ENCODE measurements around the gene PGD. TPM values are rescaled to one million over a fixed set of nuclear protein-coding genes. Genes with fewer than 3 reads are reported as not detected.
"Not testable (repeated sequence)": the region's sequence is repeated elsewhere in the genome, so short reads cannot be mapped to it uniquely, and the experiment has no call there.

Gene PGD
- total RNA-seq, 3 donors from 2014 or later: 82.2 to 105 (median 93.1) TPM

DNA sequence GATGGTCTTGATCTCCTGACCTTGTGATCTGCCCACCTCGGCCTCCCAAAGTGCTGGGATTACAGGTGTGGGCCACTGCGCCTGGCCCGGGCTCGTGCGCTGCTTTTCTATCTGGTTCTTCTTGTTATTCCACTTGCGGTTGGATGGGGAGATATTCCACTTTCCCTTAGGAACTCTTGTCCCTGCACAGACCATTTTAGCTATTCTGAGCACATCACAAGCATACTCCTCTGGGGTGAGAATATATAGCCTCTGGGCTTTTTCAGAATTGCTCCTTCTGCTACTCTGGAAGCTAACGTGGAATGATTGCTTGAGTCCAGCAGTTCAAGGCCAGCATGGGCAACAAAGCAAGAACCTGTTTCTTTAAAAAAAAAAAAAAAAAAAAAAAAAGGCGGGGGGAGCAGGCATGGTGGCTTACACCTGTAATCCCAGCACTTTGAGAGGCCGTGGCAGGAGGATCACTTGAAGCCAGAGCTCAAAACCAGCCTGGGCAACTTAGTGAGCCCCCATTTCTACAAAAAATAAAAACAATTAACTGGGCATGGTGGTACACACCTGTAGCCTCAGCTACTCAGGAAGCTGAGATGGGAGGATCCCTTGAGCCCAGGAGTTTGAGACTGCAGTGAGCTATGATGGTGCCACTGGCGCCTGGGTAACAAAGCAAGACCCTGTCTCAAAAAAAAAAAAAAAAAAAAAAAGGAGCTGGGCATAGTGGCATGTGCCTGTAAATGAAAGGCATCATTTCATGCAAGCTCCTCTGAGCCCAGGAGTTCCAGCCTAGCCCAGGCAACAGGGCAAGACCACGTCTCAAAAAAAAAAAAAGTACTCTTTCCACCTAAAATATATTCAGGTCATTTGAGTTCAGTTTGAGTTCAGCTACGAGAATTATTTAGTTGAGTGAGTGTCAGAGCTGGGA, 11.8 kb upstream of the PGD start:
- H3K4me3 Mint-ChIP-seq: no peak overlapping the region
- H3K36me3 Mint-ChIP-seq (ENCODE audit: insufficient read depth): peaks cover 3% of the 10 kb centered on the region
- peaks cover 10% of the 10 kb centered on the region for H3K4me1 Mint-ChIP-seq (ENCODE audit: low read depth)
- no peaks in the 10 kb centered on the region for H3K9me3 Mint-ChIP-seq
- no peak for DNase-seq
- H3K27me3 Mint-ChIP-seq (ENCODE audit: low read depth): no peaks in the 10 kb centered on the region
- ATAC-seq: no peak

DNA sequence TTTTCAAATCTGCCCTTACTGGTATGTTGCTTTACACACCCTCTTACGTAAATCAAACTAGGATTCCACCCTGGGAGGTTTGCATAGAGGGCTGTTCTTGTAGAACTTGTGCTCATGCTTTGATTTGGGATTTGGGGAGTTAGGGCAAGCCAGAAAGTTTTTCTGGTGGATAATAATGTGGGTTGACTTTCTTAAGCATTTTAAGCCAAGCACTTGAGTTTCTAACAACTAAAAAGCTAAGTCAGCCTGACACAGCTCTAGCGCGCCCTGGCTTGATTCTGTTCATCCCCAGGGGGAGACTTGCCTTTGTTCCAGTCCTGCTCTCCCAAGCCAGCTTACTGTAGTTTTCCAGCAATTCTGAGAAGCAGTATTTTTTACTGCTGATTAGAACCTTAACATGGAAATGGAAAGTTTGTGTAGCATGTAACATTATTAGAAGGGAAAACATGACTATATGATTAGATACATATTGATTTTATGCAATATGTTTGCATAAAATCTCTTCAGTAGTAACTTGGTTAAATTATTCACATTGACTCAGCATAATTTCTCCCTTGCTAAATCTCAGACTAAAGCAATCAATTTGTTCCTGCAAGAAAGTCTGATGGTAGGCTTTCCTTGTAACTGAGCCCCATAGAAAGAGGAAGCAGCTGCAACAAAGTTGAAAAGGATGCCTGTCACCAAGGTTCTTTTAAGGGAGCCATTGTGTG, 11.0 kb upstream of the PGD start:
- DNase-seq: no peak
- H3K27me3 Mint-ChIP-seq (ENCODE audit: low read depth): no peaks in the 10 kb centered on the region
- H3K4me3 Mint-ChIP-seq: no peak overlapping the region
- peaks cover 3% of the 10 kb centered on the region for H3K36me3 Mint-ChIP-seq (ENCODE audit: insufficient read depth)
- H3K9me3 Mint-ChIP-seq: no peaks in the 10 kb centered on the region
- ATAC-seq: no peak
- H3K4me1 Mint-ChIP-seq (ENCODE audit: low read depth): peaks cover 10% of the 10 kb centered on the region

DNA sequence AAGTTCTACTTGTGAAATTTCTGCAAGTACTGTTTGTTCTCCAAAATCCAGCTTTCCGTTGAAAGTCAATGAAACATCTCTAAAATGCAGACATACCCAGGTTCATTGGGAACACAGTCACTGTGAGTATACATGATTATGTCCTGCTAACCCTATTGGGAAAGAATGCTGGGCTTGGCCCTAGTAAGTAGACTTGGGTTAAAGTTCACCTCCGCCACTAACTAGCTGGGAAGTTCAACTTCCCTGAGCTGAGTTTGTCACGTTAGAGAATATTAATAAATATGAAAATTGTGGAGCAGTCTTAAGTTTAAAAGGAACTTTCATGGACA, 10.5 kb upstream of the PGD start:
- Mint-ChIP-seq H3K36me3 (ENCODE audit: insufficient read depth) (peaks cover 2% of the 10 kb centered on the region), H3K9me3 (no peaks in the 10 kb centered on the region), H3K4me3 (no peak overlapping the region), H3K27me3 (ENCODE audit: low read depth) (no peaks in the 10 kb centered on the region), H3K4me1 (ENCODE audit: low read depth) (peaks cover 10% of the 10 kb centered on the region)
- DNase-seq (no peak), ATAC-seq (no peak)

DNA sequence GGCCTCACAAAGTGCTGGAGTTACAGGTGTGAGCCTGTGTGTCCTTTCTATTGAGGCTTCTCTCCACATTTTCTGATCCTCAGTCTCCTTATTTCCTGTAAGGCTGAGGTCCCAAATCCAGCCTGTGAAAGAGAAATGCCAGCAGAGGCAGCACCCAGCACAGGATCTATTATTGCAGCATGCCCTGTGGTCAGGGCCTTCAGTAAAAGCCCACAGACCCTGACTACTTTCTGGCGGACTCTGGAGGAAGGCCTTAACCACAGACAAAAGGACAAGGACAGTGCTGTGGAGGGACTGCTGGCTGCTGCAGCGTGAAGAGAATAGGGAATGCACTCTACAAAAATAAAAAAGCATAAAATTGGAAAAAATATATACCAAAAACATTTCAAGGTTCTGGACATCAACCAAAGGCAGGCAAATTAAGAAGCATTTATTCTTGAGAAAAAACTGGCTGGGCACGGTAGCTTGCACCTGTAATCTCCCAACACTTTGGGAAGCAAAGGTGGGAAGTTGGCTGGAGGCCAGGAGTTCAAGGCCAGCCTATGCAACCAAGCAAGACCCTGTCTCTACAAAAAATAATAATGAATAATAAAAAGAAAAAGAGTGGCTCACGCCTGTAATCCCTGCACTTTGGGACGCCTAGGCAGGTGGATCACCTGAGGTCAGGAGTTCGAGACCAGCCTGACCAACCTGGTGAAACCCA, 9.4 kb upstream of the PGD start:
- H3K4me1 Mint-ChIP-seq (ENCODE audit: low read depth): peaks cover 10% of the 10 kb centered on the region
- no peaks in the 10 kb centered on the region for H3K9me3 Mint-ChIP-seq
- ATAC-seq (no peak), DNase-seq (no peak)
- H3K4me3 Mint-ChIP-seq: no peak overlapping the region
- H3K27me3 Mint-ChIP-seq (ENCODE audit: low read depth): no peaks in the 10 kb centered on the region
- H3K36me3 Mint-ChIP-seq (ENCODE audit: insufficient read depth): no peaks in the 10 kb centered on the region

DNA sequence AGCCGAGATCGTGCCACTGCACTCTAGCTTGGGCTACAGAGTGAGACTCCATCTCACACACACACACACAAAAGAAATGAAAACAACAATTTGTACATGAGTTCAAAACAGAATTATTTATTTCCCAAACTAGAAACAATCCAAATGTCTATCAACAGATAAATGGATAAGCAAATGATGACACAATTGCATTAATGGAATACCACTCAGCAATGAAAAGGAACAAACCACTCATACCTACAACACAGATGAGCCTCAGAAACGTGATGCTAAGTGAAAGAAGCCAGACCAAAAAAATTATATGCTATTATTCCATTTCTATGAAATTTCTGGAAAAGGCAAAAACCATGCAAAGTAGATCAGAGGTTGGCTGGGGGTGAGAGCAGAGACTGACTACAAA, 2.0 kb upstream of the PGD start:
- DNase-seq (no peak), ATAC-seq (no peak)
- Mint-ChIP-seq H3K4me3 (no peak overlapping the region), H3K27me3 (ENCODE audit: low read depth) (no peaks in the 10 kb centered on the region), H3K4me1 (ENCODE audit: low read depth) (peaks cover 20% of the 10 kb centered on the region), H3K9me3 (no peaks in the 10 kb centered on the region), H3K36me3 (ENCODE audit: insufficient read depth) (peaks cover 1% of the 10 kb centered on the region)

DNA sequence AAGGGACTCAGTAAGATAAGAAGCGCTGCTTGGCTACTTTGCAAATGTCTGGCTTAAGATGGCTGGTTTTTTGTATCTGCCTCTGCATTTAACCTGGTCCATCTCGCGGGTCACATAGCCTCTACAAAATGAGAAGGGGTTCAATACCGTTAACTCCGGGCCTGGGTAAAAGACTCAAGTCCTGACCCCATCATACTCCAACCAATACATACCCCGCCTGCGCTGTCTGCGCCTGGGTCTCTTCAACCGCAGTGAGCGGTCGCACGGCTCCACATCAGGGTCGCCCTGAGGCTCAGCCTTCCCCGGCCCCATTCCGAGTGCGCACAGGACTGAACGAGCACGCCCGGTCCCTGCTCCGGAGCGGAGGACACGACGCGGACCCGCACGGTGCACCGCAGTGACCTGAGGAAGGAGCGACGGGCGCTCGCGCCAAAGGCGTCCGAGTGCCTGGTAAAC, 558 bp upstream of the PGD start:
- Mint-ChIP-seq H3K9me3 (no peaks in the 10 kb centered on the region), H3K36me3 (ENCODE audit: insufficient read depth) (peaks cover 5% of the 10 kb centered on the region), H3K4me3 (peak overlapping the region; percentile 90), H3K27me3 (ENCODE audit: low read depth) (no peaks in the 10 kb centered on the region), H3K4me1 (ENCODE audit: low read depth) (peaks cover 20% of the 10 kb centered on the region)
- ATAC-seq (peak in 1 of 2 donors; percentile 44), DNase-seq (no peak)

DNA sequence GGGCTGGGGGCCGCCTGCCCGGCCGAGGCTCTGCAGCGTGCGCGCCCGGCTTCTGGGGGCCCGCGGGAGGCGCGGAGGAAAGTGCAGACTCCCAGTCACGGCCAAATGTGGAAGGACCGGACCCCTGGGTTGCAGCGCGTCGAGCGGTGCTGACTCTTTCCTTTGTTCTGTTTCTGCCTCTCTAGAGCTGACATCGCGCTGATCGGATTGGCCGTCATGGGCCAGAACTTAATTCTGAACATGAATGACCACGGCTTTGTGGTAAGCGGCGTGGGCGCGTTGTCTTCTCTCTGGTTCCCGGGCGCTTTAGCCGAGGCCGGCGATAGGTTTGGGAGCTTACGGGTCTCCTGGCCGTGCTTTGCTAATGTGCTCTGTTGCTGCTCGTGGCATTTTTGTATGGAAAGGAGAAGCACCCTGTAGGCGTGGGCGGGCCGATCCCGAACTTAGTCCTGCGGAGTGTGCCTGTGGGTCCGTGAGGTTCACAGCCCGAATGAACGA, 629 bp downstream of the PGD start:
- Mint-ChIP-seq H3K9me3 (no peaks in the 10 kb centered on the region), H3K4me1 (ENCODE audit: low read depth) (peaks cover 23% of the 10 kb centered on the region), H3K27me3 (ENCODE audit: low read depth) (no peaks in the 10 kb centered on the region), H3K4me3 (peak overlapping the region; percentile 90), H3K36me3 (ENCODE audit: insufficient read depth) (peaks cover 14% of the 10 kb centered on the region)
- no peak for ATAC-seq
- no peak for DNase-seq

DNA sequence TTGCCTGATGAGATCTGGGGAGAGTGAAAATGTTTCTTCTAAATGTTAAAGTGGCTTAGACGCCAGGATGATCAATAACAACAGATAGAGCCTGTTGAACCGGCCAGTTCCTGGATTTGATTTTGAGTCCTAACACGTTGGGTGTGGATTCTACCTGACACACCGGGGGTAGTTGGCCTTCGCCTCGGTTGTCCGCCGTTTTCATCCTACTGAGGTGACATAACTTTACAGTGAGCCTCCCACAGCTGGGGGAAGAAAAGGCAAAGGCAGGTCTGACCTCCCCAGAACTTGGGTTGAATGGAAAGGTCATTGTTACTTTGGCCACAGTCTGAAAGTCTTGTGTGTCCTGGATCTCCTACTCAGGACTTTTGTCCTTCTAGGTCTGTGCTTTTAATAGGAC, 1.1 kb downstream of the PGD start:
- Mint-ChIP-seq H3K4me1 (ENCODE audit: low read depth) (peaks cover 23% of the 10 kb centered on the region), H3K4me3 (peak overlapping the region; percentile 90), H3K36me3 (ENCODE audit: insufficient read depth) (peaks cover 18% of the 10 kb centered on the region), H3K9me3 (no peaks in the 10 kb centered on the region), H3K27me3 (ENCODE audit: low read depth) (no peaks in the 10 kb centered on the region)
- no peak for ATAC-seq
- DNase-seq: no peak

DNA sequence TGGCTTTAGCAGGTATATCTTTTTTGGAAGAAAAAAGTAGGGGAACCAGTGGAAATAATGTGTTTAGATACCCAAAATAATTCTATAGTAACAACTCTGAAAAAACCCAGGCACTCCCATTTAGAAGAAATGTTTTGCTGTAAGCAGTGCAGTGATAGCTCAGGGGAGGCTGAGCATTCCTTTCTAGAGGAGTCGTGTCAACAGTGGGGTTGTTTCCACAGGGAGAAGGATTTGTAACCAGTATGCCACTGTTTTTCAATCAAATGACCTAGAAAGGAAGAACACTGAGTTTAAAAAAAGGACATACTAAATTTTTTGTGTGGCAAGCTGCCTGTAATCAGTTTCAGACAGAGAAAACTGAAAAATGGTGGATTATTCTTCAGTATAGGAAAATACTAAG, 2.4 kb downstream of the PGD start:
- H3K27me3 Mint-ChIP-seq (ENCODE audit: low read depth): no peaks in the 10 kb centered on the region
- no peak overlapping the region for H3K4me3 Mint-ChIP-seq
- no peak for ATAC-seq
- H3K36me3 Mint-ChIP-seq (ENCODE audit: insufficient read depth): peaks cover 18% of the 10 kb centered on the region
- no peaks in the 10 kb centered on the region for H3K9me3 Mint-ChIP-seq
- no peak for DNase-seq
- H3K4me1 Mint-ChIP-seq (ENCODE audit: low read depth): peaks cover 23% of the 10 kb centered on the region

DNA sequence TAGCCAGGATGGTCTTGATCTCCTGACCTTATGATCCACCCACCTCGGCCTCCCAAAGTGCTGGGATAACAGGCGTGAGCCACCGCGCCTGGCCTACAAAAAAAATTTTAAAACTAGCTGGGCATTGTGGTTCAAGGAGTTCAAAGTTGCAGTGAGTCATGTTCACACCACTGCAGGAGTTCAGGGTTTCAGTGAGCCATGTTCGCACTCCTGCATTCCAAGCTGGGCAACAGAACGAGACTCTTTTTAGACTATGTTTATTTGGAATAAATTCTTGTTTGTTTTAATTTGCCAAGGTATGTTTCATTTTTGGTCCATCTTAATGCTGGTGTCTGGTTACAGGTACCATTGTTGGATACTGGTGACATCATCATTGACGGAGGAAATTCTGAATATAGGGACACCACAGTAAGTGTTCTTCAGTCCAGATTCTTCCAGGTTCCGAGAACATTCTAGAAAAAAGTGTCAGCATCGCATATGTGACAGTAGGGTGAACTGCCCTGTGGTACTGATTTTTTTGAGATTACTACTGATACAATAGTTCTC, 3.9 kb downstream of the PGD start:
- Mint-ChIP-seq H3K4me1 (ENCODE audit: low read depth) (peaks cover 23% of the 10 kb centered on the region), H3K36me3 (ENCODE audit: insufficient read depth) (peaks cover 24% of the 10 kb centered on the region), H3K27me3 (ENCODE audit: low read depth) (no peaks in the 10 kb centered on the region), H3K9me3 (no peaks in the 10 kb centered on the region), H3K4me3 (no peak overlapping the region)
- ATAC-seq (no peak), DNase-seq (no peak)

DNA sequence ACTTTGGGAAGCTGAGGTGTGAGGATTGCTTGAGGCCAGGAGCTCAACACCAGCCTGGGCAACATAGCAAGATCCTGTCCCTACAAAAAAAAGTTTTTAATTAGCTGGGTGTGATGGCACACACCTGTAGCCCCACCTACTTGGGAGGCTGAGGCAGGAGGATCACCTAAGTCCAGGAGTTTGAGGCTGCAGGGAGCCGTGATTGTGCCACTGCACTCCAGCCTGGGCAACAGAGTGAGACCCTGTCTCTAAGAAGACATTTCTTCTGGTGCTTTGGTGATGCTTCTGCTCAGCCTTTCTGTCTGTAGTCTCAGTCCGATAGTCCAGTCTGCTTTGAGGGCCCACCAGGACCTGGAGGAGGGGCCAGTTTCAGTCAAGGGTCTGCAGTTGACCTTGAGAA, 8.3 kb downstream of the PGD start:
- no peak for ATAC-seq
- Mint-ChIP-seq H3K4me1 (ENCODE audit: low read depth) (peaks cover 2% of the 10 kb centered on the region), H3K36me3 (ENCODE audit: insufficient read depth) (peaks cover 42% of the 10 kb centered on the region), H3K4me3 (no peak overlapping the region), H3K27me3 (ENCODE audit: low read depth) (no peaks in the 10 kb centered on the region), H3K9me3 (no peaks in the 10 kb centered on the region)
- no peak for DNase-seq

DNA sequence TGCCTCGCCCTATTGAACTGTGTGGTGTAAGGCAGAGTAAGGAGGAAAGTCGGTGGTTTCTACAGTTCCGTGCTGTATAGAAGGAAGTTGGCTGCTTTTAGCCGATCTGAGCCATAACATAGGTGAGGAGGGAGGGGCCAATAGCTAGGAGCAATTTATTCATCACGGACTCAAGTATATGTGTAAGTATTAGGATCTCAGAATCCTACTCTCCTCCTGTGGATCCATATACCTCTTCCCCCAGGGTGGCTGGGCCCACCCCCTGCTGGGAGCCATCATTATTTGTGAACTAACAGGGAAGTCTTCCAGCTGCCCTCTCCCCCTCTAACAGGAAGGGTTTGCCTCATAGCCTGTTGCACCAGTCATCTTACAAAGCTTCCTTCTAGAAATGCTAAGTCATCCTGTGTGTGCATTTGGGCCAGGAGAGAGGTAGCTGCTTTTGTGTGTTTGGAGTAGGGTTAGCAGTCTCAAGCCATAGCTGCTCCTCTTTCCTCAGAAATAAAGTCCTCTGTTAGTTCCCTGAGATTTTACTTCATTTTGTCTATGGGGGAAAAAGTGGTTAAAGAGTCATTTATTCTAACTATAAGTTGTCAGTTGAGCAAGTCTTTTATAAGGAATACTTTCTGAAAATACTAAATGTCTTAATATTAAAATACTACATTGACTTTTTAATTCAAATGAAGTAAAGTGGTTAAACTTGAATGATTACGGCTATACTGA, 16.5 kb downstream of the PGD start:
- peaks cover 6% of the 10 kb centered on the region for H3K4me1 Mint-ChIP-seq (ENCODE audit: low read depth)
- no peaks in the 10 kb centered on the region for H3K9me3 Mint-ChIP-seq
- H3K27me3 Mint-ChIP-seq (ENCODE audit: low read depth): no peaks in the 10 kb centered on the region
- H3K4me3 Mint-ChIP-seq: no peak overlapping the region
- no peak for DNase-seq
- peaks cover 59% of the 10 kb centered on the region for H3K36me3 Mint-ChIP-seq (ENCODE audit: insufficient read depth)
- peak in 1 of 2 donors; percentile 25 for ATAC-seq

DNA sequence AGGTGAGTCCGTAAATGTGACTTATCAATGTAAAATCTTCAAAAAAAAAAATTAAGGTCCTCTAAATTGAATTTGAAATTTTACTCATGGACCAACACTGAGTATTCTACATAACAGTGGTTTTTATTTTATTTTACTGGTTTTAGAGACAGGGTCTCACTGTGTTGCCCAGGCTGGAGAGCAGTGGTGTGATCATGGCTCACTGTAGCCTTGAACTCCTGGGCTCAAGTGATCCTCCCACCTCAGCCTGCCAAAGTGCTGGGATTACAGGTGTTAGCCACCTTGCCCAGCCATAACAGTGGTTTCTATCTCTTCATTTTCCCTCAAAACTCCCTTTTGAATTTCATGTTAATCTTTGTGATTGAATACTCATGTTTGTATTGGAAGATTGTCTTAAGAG, 17.1 kb downstream of the PGD start:
- H3K4me1 Mint-ChIP-seq (ENCODE audit: low read depth); H3K4me3 Mint-ChIP-seq; H3K27me3 Mint-ChIP-seq (ENCODE audit: low read depth); DNase-seq; ATAC-seq; H3K9me3 Mint-ChIP-seq: not testable (repeated sequence)
- peaks cover 58% of the 10 kb centered on the region for H3K36me3 Mint-ChIP-seq (ENCODE audit: insufficient read depth)

DNA sequence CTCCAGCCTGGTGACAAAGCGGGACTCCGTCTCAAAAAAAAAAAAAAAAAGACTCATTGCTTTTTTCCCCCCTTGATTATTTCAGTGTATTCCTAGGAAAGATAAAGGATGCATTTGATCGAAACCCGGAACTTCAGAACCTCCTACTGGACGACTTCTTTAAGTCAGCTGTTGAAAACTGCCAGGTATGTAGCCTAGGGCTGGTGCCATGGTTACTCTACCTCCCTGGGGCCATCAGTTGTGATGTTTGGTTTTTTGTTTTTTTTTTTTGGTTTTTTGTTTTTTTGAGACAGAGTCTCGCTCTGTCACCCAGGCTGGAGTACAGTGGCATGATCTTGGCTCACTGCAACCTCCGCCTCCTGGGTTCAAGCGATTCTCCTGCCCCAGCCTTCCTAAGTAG, 19.9 kb downstream of the PGD start:
- not testable (repeated sequence) for H3K27me3 Mint-ChIP-seq (ENCODE audit: low read depth); ATAC-seq; H3K9me3 Mint-ChIP-seq; H3K4me1 Mint-ChIP-seq (ENCODE audit: low read depth); H3K4me3 Mint-ChIP-seq; DNase-seq
- peaks cover 39% of the 10 kb centered on the region for H3K36me3 Mint-ChIP-seq (ENCODE audit: insufficient read depth)
